Measurements from ENCODE around the gene SGCG.
"Not testable (repeated sequence)": the region's sequence is repeated elsewhere in the genome, so short reads cannot be mapped to it uniquely, and the experiment has no call there.

SGCG gene, protein sequence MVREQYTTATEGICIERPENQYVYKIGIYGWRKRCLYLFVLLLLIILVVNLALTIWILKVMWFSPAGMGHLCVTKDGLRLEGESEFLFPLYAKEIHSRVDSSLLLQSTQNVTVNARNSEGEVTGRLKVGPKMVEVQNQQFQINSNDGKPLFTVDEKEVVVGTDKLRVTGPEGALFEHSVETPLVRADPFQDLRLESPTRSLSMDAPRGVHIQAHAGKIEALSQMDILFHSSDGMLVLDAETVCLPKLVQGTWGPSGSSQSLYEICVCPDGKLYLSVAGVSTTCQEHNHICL

DNA sequence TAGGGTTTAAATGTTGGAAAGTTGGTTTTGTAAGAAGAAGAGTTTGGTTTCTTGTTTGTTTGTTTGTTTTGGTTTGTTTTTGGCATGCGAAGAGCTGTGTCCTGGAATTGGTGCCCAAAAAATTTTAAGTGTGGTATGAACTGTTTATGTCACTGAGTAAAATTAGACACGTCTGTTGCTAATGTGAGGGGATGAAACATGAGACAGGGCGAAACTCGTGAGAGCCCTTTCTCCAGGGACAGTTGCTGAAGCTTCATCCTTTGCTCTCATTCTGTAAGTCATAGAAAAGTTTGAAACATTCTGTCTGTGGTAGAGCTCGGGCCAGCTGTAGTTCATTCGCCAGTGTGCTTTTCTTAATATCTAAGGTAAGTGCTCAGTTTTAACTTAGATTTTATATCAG is at the start of gene SGCG:
Gene SGCG (plus strand): TSS at position 269 of the 400 bp plus-strand sequence. CDS start 22,716 bp downstream, outside the sequence.
- no peak for DNase-seq (ENCODE audit: low read depth in 2 of 3, low spot score in 2 of 3)

DNA sequence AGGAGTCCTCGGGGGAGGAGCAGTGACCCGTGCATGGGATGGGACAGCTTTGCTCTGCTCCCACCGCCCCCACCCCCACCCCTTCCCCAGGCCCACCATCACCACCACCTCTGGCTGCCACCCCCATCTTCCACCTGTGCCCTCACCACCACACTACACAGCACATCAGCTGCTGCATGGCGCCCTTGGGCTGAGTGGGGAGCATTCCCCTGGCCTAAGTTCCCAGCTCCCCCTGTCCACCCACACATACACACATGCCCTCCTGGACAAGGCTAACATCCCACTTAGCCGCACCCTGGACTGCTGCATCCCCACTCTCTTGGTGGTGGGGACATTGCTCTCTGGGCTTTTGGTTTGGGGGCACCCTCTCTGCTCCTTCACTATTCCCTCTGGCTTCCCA is 46.2 kb upstream of the SGCG start:
- DNase-seq (ENCODE audit: low read depth in 2 of 3, low spot score in 2 of 3) = no peak

DNA sequence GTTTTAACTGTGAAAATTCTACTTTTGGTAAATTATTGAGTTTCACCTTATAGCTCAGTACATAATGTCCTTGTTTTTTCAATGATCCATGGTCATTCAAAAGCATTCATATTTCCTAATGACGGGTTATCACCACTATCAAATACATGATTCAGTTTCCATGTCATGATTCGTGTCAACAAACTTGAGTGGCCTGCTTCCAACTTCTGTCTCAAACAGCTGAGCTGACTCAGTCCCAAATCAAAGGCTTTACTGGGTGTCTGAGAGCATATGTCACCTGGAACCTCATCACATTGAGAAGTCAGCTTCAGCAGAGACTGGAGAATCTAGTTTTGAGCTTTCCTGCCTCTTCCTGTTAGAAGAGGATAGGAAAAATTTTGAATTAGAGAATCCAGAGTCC is 40.3 kb upstream of the SGCG start:
- DNase-seq (ENCODE audit: low read depth in 2 of 3, low spot score in 2 of 3) = no peak

DNA sequence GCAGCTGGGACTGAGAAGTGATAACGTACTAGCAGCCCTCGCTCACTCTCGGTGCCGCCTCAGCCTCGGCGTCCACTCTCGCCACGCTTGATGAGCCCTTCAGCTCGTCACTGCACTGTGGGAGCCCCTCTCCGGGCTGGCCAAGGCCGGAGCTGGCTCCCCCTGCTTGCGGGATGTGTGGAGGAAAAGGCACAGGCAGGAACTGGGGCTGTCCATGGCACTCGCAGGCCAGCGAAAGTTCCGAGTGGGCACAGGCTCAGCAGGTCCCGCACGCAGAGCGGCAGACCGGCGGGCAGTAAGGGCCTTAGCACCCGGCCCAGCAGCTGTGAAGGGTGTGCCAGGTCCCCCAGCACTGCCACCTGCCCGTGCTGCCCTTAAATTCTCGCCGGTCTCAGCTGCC is 38.8 kb upstream of the SGCG start:
- DNase-seq (ENCODE audit: low read depth in 2 of 3, low spot score in 2 of 3) = no peak

DNA sequence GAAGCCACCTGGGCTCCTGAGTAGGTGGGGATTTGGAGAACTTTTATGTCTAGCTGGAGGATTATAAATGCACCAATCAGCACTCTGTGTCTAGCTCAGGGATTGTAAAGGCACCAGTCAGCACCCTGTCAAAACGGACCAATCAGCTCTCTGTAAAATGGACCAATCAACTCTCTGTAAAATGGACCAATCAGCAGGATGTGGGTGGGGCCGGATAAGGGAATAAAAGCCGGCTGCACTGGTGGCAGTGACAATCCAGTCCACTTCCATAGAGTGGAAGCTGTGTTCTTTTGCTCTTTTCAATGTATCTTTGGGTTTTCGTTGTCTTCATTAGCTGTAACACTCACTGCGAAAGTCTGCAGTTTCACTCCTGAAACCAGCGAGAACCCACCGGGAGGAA is 38.2 kb upstream of the SGCG start:
- DNase-seq (ENCODE audit: low read depth in 2 of 3, low spot score in 2 of 3) = not testable (repeated sequence)

DNA sequence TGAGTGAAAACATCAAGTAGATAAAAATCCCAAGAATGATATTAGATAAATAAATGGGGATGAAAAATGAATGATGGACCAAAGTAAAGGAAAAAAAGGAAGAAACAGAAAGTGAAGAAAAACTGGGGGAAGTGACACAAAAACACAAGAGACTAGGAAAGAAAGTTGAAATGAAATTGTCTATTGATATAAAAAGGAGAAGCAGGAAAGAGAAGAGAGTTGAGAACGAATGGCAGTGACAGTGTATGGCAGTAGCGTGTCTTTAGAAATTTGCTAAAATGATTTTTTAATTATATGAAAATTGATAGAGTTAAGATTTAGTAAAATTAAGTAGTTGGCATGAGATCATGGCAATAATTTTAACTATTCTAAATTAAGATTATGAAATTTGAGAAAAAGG is 36.3 kb upstream of the SGCG start:
- DNase-seq (ENCODE audit: low read depth in 2 of 3, low spot score in 2 of 3) = no peak

DNA sequence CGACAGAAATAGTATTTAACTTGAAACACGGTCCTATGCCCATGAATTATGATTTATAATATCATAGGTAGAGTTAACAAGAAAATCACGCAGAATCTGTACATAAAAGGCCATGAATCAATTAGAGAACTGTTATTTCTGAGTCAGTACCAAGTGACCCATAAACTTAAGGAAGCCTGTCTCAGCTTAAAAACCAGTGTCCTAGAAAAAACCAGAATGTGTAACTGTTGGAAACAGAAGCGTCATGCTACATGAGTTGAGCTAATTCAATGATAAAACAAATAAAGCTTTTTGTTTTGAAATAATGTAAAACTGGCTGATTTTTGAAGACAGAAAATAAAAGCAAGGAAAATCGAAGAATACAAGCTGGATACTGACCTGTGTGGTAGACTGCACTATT is 34.8 kb upstream of the SGCG start:
- DNase-seq (ENCODE audit: low read depth in 2 of 3, low spot score in 2 of 3) = no peak

DNA sequence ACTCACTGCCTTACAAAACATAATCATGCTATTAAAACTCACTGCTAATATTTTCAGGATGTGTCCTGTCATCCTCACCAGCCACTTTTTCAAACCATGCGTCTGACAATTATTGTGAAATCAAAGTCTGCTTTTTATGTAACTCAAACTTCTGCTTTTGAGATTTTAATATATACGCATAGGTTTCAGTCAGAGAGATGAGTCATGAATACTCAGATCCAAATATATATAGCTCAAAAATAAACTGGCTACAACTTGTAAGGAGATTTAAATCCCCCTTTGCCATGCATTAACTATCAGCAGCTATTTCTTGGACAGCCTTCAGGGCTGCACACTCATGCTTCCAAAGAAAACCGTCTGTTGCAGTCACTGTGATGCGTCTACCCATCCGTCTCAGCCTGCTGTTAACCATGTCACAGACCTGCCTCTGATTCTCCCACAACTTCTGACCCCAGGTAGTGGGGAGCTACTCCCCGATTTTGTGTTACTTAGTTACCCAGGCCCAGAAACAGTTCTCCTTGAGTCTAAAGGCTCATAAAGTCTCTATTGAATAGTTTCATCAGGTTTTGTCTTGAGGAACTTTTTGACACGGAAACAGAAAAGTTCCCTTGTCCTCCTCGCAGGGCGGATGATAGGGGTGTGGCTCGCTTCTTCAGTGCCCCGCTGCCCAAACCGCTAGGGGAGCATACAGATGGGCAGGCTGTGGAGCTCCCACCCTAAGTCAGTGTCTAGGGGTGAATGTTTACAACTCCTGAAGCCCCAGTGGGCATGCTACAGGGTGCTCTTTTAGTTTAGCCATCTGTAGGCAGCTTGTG is 33.8 kb upstream of the SGCG start:
- no peak for DNase-seq (ENCODE audit: low read depth in 2 of 3, low spot score in 2 of 3)

DNA sequence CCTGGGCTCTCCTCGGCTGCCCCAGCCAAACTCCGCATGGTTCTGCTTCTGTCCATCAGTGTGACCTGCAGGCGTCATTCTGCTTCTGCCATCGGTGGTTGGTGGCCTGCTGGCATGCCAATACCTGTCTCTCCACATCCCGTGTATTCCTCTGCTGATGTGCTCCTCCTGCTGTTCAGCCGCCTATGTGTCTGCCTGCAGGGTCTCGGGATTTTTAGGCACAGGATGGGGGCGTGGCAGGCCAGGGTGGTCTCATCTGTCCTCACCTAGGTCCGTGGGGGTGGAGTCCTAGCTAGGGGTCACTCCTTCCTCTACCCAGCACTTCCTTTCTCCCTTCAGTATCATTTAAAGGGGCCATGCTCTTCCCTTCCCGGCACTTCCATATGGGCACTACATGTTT is 33.0 kb upstream of the SGCG start:
- DNase-seq (ENCODE audit: low read depth in 2 of 3, low spot score in 2 of 3) = no peak

DNA sequence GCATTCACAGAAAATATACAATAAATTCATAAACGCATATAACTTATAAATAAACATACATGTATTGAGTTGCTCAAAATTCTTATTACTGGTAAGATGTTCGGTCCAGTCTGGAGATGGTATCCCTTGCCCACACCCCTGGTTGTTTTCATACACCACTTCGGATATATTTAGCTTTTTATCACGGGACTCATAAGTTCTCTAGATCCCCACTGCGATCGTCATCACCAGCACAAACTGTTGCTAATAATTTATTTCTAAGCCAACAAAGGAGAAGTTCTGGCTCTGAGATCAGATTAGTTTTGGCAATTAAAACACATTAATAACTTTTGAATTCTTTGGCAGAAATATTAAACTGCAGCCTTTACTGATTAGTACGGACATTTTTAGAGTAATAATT is 23.0 kb upstream of the SGCG start:
- no peak for DNase-seq (ENCODE audit: low read depth in 2 of 3, low spot score in 2 of 3)

DNA sequence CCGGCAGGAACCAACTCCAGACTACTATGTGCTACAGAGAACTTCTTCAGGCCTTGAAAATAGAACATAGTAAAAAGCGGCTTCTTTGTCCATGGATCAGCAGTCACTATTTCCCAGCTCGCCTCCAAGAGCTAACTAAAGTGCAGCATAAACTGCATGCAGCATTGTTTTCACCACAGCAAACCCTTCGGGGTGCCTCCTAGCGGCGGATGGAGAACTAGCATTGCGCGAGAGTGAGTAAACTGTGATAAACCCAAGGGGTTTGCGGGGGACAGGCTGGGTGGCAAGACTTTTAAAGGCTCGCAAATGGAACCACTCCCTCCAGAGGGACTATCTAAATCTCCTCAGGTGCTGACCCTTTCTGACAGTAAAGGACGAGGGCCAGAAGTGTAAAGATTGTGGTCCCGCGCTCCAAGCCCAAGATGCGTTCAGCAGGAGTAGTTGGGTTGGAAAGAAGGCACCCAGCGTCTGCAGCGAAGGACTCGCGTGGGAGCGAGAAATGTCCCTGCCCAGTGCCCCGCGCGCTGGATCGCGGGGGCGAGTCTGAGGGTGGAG is 21.5 kb upstream of the SGCG start:
- peak in 1 of 3 experiments; percentile 4 for DNase-seq (ENCODE audit: low read depth in 2 of 3, low spot score in 2 of 3)

DNA sequence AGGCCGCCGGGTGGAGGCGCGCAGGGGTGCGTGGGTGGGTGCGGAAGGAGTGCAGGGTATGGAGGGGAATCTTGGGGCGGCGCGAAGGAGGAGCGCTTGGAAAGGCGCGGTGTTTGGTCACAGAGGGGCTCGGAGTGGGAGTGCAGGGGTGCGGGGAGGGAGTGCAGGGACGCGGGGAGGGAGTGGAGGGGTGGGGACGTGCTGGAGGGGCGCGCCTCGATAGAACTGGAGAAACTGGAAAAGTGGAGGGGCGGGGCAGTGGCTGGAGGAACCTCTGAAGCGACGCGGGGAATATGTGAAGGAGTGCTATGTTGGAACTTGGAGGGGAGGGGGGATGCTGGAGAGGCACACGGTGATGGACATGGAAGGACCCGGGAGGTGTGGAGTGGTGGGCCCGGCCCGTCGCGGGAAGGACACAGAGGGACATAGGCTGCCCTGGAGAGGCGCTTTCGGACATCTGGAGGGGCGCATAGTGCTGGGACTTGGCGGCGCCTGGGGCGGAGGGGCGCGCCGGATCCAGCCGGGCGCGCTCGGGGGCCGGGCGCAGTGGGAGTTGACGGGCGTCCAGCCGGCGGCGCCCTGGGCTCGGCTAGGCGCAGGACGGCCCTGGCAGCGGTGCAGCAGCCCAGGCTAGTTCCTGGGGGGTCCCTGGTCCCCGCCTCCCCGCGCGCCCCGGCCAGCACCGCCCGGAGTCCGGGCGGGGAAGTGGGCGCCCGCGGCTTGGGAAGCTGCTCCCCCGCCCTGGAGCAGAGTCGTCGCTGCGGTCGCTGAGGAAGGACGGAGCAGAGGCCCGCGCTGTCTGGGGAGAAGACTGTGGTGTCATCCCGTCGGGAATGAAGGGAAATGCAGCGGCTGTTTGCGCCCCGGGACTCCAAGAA is 20.8 kb upstream of the SGCG start:
- no peak for DNase-seq (ENCODE audit: low read depth in 2 of 3, low spot score in 2 of 3)

DNA sequence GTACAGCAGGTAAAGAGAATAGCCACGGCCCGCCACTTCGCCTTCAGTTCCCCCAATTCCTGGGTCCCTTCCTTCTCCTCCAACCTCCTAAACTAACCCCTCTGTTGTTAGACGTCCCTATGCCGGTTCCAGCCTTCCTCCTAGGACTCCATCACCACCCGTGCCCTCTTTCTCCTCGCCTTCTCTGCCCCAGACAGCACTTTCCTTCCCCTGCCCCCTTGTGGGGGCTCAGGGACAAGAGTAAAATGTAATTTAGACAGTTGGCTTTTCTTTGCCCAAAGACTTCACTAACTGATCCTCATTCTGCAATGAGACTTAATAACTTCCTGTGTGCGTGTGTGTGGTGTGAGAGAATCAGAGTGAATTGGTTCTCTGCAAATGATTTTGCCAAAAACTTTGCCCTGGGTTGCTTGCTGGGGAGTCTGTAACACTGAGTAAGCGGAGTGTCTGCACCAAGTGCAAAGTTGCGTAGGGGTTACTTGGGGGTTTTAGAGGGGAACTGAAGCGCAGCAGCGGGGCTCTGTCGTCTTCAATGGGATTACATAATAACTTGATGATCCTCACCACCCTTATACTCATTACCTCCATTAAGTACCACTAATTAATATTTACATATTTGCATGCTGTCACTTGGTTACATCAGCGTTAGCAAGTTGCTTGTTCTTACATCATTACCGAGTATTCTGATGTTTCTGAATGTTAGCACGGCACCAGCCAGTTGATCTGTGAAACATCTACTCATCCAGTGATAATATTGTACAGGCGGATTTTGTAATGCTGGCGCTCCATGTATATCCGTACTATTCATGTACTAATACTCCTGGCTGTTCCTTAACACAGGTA is 19.9 kb upstream of the SGCG start:
- no peak for DNase-seq (ENCODE audit: low read depth in 2 of 3, low spot score in 2 of 3)

DNA sequence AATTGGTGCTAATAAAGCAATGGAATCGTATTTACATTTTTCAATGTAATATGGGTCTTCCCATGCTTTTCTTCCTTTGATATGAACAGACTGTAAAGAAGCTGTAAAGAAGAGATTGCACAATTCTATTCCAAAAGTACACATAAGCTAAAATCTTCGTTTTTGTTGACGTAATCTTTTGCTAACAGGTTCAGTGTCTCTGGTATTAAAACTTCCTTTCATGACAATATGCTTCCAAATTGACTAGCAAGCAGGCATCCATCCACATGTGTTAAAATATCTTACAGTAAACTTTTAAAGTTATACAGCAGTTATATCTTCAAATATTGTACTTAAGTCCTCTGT is 19.3 kb upstream of the SGCG start:
- DNase-seq (ENCODE audit: low read depth in 2 of 3, low spot score in 2 of 3) = no peak

DNA sequence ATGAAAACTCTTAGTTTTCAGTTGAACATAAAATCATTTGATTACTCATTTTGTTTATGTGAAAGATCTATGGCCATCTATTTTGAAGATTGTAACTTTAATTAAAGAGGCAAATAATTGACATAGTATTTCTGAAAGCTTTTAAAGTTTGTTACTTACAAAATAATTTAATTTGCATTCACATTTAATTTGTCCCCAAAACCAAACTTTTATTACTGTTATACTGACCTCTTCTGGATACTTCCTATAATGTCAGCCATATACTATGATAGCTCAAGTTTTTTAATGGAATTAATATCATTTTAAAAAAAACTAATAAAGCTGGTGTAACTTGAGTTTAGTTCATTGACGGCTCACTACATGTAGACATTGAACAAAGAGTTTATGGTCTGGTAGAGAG is 4.9 kb upstream of the SGCG start:
- DNase-seq (ENCODE audit: low read depth in 2 of 3, low spot score in 2 of 3) = no peak

DNA sequence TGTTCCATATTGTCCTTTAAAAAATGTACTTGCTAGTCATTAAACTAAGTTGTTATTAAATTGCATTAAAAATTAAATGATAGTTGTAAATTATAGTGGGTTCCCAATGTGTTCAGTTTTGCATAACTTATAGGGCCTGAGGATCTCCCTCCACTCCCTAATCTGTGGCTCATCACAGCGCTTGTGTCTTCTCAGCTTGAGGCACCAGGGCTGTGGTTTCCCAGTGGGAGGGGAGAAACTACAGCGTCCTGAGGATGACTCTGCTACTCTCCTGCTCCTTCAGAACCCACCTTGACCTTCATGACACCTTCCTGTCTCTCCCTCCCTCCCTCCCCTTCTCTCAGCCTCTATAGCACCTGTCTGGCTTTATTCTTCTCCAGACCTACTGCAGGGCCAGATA is 1.4 kb downstream of the SGCG start:
- no peak for DNase-seq (ENCODE audit: low read depth in 2 of 3, low spot score in 2 of 3)

DNA sequence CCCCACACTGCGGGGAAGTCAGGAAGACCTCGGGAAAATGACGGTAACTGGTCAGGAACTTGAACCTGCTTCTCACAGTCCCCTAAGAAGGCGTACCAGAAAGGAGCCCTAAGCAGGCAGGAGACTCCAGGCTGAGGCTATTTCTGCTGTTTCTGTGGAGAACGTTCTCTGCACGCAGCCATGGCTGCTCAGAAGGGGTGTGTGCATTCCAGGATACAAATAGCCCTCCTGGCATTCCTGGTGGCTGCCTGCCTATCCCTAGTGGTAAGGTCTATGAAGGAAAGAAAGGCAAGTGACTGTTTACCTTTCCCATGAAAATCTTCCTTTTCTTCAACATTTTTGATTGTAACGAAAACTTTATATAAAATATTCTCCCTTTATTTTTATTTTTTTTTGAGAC is 2.5 kb downstream of the SGCG start:
- no peak for DNase-seq (ENCODE audit: low read depth in 2 of 3, low spot score in 2 of 3)

DNA sequence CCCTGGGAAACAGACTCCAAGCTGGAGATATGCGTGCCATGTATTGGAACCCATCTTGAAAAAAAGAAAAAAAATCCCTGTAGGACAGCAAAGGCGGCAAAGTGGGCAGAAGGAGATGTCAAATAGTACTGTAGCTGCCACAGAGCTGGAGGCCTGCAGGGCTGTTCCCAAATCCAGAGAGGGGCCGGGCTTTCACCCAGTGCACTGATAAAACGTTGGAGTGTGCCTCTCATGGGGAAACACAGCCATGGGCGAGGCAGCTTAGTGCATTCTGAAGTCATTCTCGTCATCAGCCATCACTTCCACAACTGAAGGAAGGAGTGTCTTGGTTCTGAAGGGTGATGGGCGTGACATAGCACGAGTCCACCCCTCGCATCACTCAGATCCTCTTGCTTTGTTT is 4.8 kb downstream of the SGCG start:
- no peak for DNase-seq (ENCODE audit: low read depth in 2 of 3, low spot score in 2 of 3)

DNA sequence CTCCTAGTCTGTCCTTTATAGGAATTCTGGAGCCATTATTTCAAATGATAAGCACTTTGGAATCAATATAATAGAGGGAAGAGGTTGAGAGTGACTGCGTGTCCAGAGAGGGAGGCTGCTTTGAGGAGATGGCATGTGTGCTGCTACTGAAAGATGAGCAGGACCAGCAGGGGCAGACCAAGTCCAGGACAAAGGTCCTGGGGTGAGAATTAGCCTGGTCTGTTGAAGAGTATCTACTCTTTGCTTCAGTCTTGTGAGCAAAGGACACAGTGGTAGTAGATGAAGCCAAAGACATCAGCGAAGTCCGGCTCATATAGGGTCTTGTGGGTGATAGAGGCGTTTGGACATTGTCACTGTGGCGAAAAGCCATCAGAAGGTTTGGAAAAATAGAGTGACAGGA is 21.1 kb downstream of the SGCG start:
- DNase-seq (ENCODE audit: low read depth in 2 of 3, low spot score in 2 of 3) = no peak

DNA sequence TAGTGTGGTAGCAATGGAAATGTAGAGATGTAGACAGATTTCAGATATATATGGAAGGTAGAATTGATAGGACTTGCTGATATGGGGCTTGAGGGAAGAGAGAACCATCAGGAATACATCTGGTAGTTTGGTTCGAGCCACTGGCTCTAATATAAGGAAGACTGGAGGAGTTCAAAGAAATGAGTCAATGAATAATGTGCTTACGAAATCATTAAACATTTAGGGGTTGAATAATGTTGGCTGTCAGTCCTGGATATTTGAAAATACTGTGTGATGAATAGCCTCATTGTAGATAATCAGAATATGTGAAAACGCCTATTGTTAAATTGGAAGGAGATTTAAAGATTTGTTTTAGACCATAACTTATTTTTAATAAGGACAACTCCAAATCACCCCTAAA is 21.6 kb downstream of the SGCG start:
- no peak for DNase-seq (ENCODE audit: low read depth in 2 of 3, low spot score in 2 of 3)

DNA sequence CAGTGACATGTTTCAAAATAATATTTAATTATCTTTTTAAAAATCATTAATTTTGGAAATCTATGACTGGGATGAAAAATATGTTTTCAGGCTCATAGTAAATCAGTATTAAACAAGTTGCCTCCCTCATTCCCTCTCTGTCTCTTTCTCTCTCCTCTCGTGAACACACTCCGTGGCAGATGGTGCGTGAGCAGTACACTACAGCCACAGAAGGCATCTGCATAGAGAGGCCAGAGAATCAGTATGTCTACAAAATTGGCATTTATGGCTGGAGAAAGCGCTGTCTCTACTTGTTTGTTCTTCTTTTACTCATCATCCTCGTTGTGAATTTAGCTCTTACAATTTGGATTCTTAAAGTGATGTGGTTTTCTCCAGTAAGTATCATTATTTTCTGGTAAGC is 22.7 kb downstream of the SGCG start:
- no peak for DNase-seq (ENCODE audit: low read depth in 2 of 3, low spot score in 2 of 3)

Measured in activated CD8-positive, alpha-beta memory T cell treated with anti-CD3 and anti-CD28 coated beads for 48 hours (primary cell).